HG03558 (cell line): ENCODE results near the gene SLC13A3.

Source experiments
- ATAC-seq: cut with Tn5 transposase; IDR thresholded peaks from one replicate; pipeline ENCODE4 v1.9.1; 2021; ENCODE audit warnings: moderate number of reproducible peaks; ENCODE audit not compliant: unreplicated experiment; ENCODE audit errors: extremely low read depth

The SLC13A3 gene

GRCh38 chr20:46637427-46638133, 13.7 kb downstream of the SLC13A3 start:
- ATAC-seq = no peak

DNA sequence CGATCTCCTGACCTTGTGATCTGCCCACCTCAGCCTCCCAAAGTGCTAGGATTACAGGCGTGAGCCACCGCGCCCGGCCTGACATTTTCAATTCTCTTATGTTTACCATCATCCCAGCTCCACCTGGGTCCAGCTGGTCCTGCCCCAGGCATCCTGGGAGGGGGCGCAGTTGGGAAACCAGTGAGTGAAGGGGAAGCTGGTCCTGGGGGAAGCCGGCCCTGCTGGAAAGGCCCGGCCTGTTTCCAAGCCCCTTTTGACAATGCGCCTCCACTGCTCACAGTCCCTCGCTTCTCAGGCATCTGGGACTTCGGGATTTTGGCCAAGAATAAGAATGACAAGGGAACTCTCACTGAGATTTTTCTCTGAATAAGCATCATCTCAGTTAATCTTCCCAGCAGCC, 14.2 kb downstream of the SLC13A3 start:
- ATAC-seq = no peak

DNA sequence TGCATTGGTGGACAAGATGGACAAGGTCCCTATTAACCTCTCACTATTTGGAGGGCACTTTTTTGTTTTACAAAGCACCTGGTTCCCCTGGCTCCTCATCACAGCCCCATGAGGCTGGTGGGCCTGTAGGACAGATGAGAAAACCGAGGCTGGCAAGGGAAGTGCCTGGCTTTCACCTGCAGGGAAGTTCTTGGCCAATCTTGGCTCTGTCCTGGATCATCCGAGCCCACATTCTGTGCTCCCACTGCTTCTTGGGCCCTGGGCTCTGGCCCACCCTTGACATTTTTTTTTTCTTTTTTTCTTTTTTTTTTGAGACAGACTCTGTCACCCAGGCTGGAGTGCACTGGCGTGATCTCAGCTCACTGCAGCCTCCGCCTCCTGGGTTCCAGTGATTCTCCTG, 14.7 kb downstream of the SLC13A3 start:
- no peak for ATAC-seq

GRCh38 chr20:46635514-46636136, 15.6 kb downstream of the SLC13A3 start:
- ATAC-seq = no peak

DNA sequence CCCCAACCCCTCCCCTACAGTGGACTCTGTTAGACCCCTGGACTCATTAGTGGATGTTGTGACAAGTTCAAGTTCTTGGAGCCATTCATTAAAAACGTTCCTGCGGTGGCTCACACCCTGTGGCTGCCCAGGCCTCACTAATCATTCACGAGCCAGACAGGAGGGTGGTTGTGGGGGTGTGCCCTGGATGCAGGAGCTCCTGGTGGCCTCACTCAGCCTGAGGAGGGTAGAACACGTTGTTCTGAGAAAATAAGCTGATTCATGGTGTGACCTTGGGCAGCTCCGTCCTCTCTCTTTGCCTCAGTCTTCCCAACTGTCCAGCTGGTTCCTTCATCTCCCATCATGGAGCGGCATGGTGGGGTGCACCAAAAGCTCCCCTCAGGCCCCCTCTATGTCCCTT, 16.7 kb downstream of the SLC13A3 start:
- ATAC-seq = no peak

GRCh38 chr20:46631874-46632446, 19.3 kb downstream of the SLC13A3 start:
- no peak for ATAC-seq

GRCh38 chr20:46631212-46631869, 19.9 kb downstream of the SLC13A3 start:
- ATAC-seq = no peak

GRCh38 chr20:46630306-46630705, 21.0 kb downstream of the SLC13A3 start:
- ATAC-seq = no peak

- ATAC-seq = no peak
These were observed 21.9 kb downstream of the SLC13A3 start for GRCh38 chr20:46629341-46629740.

DNA sequence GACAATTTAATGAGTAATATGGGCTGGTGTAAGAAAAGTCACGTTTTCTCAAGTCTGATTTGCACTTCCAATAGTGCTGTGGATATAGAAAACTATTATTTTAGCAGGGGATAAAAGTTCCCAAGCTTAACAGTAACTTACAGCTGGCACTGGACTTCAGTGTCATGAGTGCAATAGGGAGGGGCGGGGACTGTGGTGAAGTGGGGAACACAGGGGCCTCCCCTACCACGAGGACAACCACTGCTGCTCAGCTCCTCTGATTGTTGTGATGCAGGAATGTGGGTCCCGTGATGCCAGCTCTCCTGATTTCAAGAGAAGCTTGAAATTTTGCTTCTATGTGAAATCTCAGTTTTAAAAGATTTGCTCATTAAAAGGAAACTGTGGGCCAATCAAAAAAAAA, 24.0 kb downstream of the SLC13A3 start:
- ATAC-seq = no peak

DNA sequence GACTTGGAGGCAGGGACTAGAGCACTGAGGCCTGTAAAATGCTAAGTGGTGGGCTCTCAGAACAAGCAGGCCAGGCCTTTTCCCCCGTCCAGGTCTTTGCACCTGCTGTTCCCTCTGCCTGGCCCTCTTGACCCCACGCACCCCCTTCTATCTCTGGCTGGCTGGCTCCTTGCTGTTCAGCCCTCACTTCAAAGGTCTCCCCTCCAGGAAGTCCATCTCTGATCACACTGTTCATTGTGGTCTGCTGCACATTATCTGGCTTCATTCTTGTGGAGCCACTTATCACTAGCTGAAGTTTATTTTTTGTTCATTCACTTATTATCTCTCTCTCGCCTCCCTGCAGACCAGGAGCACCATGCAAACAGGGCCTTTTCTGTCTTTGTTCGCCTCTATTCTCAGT, 24.5 kb downstream of the SLC13A3 start:
- no peak for ATAC-seq

- ATAC-seq = no peak
These were observed 25.3 kb downstream of the SLC13A3 start for GRCh38 chr20:46625875-46626373.

DNA sequence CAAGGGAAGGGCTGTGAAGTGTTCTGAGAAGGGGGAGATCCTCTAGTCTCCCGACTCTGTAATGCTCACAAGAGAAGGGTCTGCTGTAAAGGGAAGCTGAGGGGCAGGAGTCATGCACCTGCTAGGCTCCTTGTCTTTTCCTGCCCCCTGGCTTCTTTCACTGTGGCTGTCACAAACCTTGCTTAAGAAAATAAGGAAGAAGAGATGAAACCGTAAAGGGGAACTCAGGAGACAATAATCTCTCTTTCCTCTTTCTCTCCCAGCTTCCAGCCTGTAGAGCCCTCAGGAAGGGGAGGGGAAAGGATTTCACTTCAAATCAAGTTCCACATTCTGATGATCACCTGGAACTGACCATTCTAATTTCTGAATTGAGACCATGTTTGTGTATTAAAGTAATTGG, 26.3 kb downstream of the SLC13A3 start:
- no peak for ATAC-seq

GRCh38 chr20:46622165-46622564, 29.1 kb downstream of the SLC13A3 start:
- ATAC-seq = no peak

DNA sequence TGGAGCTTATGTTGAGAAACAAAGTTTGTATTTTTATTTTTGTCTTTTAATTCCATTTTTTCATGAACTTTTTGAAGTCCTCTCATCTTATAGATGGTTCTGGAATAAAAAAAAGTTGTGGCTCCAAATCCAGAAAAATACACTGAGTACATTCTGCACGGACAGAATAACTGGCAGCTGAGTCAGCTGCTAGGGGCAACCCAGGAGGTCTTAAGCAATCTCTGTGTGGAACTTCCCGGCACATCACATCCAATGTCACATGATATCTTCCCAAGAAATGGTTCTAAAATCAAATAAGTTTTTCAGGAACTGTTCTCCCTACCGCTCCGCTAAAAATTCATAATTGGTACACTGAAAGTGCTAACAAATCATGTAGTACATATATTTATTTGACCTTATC, 29.8 kb downstream of the SLC13A3 start:
- ATAC-seq = no peak

GRCh38 chr20:46619445-46619844, 31.8 kb downstream of the SLC13A3 start:
- no peak for ATAC-seq

GRCh38 chr20:46618316-46619100, 32.8 kb downstream of the SLC13A3 start:
- no peak for ATAC-seq

DNA sequence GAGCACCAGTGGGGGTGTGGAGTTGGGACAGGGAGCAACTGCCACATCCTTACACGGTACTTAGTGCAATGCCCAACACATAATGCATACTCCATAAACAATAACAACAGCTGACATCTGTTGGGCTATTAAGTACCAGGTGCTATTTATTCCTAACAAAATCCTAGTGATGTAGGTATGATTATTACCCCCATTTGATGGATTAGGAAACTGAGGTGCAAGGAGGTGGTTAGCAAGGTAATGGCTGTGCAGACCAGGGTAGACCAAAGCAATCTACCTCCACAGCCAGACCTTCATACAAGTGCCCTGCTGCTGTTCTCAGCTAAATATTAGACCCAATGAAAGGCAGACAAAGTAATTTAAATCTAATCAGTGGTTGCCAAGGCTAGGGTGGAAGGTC, 36.8 kb downstream of the SLC13A3 start:
- ATAC-seq = no peak

DNA sequence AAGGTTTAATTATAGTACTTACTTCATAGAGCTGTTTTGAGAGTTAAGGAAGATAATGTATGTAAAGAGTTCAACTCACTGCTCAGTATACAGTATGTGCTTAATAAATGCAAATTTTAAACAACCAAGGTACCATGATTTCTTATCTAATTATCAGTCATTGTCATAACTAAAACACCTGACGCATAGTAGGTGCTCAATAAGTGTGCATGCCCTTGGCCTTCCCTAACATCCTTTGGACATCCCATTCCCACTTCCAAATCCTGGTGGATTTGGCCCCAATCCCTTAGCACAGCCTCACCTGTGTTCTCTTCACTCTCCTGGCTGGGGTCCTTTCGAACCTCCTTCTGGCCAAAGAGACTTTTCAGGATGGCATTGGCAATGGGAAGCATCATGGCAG, 41.1 kb downstream of the SLC13A3 start:
- no peak for ATAC-seq

GRCh38 chr20:46609043-46609442, 42.2 kb downstream of the SLC13A3 start:
- ATAC-seq = no peak
